ENCODE results near the gene CRKL.

CRKL gene

DNA sequence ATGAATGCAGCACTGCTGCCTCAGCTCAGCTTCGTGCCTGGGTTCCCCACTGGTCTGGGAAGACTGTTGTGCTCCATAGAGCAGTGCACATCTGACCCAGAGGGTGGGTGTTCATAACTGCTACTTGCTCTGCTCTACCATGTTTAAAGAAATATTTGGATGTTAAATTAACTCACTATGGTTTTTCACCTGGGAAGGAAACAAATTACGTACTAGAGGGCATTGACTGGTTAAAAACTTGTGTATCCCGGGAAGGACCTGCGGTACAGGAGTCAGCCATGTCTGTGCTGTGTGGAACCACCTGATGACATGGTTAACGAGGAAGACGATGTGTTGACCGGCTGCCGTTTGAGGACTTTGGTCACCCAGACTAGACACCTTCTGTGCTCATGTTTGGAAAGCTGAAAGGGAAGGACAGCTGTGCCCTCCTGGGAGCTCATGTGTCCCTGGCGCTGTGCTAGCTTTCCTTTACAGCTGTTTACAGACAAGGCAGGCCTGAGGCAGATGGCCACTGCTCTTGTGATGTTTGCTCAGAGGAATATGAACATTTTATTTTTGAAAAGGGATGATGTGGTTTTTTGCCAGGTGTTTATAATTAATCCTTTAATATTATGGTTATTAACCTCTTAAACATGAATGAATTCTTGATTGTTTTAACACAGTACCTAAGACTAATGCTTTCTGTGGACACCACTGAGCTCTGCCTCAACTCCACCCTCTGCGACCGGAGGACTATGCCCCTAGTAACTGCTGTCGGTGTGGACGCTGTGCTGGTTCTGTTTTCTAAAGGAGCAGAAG, 35.5 kb downstream of the CRKL start:
- no peak for DNase-seq

DNA sequence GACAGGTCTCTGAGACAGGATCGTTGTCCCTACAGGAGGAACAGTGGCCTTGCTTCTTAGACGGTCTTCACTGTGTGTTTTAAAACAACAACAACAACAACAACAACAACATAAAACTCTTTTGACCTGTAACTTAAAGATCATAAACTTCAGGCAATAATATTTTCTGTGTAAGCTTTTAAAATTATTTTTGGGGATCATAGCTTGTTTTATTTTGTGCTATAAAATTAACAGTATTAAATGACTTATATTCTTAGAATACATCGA, 36.1 kb downstream of the CRKL start:
- DNase-seq = no peak

DNA sequence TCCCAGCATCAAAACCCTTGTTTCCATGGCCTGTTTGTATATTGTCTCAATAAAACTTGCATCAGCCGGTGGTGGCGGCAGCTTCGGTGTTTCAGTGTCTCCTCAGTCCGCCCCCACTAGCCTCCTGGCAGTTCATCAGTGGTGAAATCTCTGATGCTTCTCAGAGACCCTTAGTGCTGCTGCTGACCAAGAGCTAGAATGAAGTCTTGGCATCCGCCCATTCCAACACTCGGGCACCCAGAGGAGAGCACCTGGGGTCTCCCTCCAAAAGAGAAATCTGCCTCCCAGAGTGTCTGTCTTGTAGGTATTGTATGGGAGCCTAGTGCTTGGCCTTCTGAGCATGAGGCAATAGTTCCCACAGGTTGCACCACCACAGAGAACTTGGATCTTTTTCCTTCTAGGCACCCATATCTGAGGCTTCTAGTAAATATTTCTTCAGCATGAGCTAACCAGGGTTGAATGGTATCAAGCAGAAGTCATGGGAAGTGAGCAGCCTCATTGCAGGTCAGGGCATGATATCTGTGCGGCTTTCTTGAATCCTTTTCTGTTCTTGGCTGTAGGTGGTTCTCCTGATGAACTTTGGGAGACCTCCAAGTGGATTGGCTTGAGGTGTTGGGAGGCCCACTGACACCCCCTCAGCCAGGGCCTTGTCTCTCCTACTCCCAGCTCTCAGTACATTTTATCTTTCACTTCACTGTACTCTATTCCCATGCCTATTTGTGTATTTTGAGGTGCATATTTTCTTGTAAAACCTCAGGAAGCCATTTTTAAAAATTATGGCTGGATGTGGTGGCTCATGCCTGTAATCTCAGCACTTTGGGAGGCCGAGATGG, 36.7 kb downstream of the CRKL start:
- DNase-seq = no peak

DNA sequence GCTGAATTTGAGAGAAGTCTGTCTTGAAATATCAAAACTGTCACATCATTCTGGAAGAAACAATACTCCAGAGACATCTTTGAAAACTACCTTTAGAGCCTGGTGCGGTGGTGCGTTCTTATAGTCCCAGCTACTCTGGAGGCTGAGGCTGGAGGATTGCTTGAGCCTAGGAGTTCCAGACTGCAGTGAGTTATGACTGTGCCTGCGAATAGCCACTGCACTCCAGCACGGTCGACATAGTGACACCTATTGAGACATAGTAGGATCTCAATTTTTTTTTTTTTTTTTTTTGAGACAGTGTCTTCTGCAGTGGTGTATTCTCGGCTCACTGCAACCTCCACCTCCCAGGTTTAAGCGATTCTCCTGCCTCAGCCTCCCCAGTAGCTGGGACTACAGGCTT, 38.3 kb downstream of the CRKL start:
- no peak for DNase-seq

DNA sequence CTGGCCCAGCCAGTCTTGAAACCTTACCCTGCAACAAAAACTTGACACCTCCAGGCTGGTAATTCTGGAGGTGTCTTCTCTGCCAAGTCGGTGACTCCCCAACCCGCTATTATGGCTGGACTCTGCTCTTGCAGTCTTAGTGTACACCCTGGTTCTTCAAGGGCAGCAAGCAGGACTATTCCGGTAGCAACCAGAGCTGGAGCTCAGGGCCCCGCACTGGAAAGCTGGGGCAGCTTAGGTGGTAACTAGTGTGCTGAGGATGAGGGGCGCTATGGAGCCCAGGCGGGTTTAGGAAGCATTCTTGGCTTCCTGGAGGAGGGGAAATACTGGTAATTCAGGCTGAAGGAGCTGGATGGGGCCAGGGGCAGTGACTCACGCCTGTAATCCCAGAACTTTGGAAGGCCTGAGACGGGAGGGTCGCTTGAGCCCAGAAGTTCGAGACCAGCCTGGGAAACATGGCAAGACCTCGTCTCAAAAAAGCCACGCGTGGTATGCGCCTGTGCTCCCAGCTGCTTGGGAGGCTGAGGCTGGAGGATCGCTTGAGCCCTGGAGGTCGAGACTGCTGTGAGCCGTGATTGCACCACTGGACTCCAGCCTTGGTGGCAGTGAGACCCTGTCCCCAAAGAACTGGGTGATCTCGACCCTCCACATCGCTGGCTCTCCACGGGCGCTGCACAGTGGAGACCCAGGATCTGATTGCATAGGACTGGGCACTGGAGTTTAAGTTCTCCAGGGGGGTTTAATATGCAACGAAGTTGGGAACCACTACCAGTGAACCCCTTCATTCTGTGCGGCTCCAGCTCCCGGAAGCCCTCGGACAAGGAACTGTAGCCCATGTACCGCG, 39.3 kb downstream of the CRKL start:
- no peak for DNase-seq

DNA sequence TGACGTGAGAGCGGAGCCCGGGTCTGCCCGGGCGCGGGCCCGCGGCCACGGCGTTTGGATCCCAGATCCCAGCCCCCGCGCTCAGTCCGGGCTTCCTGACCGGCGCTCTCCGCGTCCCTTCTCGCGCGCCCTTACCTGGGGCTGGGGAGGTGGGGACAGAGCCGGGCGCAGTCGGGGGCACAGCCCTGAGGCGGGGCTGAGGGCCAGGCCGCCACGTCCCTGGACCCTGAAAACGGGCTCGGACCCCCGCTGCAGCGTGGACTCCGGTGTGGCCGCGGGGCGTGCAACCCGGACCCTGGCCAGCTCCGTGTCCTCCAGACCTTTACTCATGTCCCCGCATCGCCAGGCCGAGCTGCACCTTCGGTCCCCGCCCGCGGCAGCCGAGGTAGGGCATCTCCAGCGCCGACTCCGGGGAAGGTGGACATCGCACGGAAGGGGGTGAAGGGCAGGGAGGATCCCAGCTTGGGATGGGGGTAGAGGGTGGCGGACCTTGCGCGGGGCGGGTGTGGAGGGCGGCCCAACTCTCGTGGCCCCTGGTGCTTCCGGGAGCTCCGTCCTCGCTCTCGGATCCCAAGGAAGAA, 40.0 kb downstream of the CRKL start:
- DNase-seq = no peak

DNA sequence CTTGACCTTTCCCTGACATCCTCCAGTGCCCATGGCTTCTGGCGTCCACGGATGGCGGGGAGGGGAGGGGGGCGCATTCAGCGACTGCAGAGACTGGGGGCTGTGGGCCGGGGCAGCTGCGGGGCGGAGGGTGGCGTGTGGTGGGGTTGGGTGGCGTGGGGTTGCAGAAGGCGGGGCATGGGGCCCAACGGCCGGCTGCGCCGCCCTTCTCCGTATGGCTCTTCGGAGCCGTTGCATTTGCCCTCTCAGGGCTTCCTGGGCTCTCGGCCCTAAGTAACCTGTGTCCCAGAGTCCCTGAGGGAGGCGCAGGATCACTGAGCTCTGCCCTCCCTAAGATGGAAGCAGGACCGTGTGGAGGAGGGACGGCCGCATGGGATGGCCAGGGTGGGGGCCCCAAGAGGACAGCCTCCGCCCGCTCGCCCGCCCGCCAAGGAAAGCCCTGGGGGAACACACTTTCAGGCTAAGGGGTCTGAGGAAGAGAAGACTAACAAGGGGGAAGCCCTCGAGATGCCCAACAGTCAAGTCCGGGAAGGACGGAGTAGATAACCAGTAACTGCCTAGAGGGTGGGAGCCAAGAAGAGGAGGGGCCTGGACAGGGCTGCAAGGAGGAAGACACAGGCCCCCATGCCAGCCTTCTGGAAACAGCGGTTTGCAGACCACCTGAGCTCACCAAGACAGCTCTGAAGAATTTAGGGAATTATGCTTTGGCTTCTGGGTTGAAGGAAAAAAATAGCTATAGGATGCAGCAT, 40.6 kb downstream of the CRKL start:
- DNase-seq = no peak

DNA sequence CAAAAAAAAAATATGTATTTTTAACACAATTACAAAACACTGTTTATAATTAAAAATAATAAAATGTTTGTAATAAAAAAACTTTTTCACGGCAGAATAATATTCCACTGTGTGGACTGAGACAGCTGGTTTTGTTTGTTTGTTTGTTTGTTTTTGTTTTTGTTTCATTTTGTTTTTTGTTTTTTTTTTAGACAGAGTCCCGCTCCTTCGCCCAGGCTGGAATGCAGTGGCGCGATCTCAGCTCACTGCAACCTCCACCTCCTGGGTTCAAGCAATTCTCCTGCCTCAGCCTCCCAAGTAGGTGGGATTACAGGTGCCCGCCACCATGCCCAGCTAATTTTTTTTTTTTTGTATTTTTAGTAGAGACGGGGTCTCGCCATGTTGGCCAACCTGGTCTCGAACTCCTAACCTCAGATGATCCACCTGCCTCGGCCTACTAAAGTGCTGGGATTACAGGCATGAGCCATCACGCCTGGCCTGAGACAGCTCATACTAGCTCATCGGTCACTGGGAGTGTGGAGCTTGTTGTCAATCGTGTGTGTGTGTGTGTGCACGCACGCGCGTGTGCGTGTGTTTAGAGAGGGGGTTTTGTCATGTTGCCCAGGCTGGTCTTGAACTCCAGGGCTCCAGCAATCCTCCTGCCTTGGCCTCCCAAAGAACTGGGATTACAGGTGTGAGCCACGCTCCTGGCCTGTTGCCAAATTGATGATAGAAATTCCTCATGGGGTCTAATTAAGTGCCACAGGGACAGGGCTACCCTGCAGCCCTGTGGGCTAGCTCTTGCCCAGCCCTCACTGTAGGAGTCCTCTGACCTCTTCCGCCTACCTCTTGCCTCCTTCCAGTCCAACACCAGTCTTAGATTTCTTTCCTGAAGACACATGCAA, 42.6 kb downstream of the CRKL start:
- no peak for DNase-seq

DNA sequence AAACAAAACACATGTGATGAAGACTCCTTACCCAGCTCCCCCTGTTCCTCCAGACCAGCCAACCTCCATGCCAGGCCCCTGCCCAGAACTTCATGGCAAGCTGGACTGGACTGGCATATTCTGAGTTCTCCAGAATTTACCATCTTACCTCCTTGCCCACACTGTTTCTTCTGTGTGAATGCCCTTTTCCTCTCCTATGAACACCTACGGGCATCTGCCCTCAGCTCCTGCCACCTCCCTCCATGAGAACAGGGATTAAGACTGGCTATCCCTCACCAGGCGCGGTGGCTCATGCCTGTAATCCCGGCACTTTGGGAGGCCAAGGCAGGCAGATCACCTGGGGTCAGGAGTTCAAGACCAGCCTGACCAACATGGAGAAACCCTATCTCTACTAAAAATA, 43.4 kb downstream of the CRKL start:
- DNase-seq = no peak

DNA sequence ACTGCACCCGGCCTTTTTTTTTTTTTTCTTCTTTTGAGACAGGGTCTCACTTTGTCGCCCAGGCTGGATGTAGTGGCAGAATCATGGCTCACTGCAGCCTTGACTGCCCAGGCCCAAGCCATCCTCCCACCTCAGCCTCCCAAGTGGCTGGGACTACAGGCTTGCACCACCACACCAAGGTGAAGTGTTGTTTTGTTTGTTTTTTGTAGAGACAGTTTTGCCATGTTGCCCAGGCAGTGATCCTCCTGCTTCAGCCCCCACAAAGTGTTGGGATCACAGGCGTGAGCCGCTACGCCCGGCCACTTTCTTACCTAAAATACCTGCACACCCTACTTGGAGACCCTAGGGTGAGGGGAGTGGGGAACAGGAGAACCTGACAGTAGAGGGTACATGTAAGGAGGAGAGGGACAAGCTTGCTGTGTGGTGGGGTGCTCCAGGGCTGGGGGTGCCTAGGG, 45.3 kb downstream of the CRKL start:
- no peak for DNase-seq

DNA sequence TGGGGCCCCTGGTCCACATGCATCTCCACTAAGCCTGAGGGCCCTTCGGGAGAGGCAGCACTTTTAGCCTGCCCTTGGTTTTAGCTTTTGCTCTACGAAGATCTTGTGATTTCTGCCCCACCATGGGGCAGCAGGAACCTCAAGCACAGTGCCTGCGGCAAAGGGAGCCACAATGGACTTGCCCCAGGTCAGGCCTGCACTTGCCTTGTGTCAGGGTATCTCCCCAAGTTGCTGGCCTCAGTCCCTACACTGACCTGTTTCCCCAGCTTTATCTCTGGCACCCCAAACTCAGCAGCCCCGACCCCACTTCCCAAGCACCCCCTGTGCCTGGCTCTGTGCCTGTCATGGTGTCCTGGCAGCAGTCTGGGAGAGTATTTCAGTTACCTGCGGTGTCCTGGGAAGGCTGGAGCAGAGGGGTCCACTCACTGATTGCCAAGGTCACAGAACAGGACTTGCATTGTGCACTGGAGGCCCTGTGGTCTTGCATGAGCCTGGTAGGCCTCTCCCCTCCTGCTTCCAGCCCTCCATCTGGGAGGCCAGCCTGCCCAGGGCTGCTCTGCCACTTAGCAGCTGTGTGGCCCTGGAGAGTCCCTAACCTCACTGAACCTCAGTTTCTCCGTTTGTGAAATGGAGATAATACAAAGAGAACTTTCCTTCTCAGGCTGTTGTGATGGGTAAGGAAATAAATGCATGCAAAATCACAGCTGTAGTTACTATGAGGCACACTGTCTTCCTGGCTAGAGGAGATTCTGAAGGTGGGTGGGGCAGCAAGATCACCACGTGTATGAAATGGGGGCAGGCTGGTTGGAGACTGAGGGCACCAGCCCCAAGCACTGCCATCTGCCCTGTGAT, 46.2 kb downstream of the CRKL start:
- no peak for DNase-seq

DNA sequence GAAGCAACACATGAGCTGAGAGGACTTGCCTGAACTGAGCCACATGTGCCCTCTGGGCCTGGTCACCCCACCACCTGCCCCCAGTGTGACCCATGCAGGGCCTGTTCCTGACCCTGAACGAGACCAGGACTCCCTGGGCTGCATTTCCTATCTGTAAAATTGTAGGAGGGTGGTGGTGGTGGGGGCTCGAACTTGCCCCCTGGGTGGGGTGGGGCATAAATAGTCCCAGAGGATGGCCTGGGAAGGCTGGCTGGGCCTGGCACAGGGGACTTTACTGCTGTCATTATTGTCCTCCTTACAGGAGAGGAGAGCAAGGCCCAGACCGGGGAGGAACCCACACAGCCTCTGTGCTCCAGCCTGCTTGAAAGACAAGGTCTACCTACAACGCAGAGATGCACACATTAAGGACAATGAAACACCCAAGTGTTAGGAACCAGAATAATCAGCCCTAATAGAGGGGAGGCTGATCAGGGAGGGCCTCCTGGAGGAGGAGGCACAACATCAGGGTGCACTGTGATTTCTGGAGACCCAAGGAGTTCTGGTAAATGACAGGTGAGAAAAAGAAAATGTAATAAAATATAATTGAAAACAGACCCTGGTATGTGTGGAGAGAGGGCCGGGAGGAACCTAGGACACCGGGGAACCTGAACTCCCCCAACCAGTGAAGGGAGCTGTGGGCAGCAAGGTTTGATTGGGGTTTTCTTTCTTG, 47.0 kb downstream of the CRKL start:
- DNase-seq = no peak

DNA sequence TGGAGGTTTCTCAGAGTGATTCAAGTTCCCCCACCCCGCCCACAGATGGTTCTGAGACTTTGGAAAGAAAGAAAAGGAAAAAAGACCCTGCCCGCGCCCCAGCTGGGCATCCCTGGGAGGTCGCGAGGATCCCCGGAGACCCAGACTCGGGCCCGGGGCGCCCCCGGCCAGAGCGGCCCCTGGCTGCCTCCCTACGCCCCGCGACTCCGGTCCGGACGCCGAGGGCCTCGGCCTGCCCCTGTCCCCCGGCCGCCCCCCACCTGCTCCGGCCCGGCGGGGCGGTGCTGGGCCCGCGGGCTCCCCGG, 47.5 kb downstream of the CRKL start:
- no peak for DNase-seq

DNA sequence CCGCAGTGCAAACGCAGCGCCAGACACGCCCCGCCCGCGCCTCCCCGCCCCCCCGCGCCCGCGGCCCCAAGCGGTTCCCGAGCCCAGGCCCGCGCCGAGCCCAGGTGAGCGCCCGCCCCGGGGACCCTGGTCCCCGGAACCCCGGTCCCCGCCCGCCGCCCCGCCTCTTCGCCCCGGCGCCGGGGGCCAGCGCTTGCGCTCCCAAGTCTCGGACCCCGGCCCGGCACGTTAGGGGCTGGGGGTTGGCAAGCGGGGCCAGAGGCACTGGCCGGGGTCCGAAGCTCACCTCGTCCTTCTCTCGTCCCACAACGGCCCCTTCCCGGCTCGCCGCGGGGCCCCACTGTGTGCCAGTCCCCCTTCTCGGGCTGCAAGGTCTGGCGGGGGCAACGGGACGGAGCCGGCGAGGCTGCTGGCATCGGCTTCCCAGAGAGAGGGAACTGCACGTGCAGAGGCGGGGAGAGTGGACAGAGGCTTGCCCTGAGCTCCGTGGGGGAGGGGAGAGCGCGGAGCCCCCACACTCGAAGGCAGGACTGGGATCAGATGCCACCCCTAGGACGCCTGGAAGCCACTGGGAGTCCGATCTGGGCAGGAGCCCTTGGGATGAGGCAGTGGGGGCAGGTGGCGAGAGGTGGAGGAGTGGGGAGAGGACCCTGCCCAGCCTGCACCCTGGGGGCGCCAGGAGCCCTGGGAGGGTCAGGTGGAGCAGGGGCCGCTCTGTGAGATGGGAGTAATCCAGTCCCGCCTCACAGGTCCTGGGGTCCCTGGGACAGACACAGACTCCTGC, 48.1 kb downstream of the CRKL start:
- no peak for DNase-seq

DNA sequence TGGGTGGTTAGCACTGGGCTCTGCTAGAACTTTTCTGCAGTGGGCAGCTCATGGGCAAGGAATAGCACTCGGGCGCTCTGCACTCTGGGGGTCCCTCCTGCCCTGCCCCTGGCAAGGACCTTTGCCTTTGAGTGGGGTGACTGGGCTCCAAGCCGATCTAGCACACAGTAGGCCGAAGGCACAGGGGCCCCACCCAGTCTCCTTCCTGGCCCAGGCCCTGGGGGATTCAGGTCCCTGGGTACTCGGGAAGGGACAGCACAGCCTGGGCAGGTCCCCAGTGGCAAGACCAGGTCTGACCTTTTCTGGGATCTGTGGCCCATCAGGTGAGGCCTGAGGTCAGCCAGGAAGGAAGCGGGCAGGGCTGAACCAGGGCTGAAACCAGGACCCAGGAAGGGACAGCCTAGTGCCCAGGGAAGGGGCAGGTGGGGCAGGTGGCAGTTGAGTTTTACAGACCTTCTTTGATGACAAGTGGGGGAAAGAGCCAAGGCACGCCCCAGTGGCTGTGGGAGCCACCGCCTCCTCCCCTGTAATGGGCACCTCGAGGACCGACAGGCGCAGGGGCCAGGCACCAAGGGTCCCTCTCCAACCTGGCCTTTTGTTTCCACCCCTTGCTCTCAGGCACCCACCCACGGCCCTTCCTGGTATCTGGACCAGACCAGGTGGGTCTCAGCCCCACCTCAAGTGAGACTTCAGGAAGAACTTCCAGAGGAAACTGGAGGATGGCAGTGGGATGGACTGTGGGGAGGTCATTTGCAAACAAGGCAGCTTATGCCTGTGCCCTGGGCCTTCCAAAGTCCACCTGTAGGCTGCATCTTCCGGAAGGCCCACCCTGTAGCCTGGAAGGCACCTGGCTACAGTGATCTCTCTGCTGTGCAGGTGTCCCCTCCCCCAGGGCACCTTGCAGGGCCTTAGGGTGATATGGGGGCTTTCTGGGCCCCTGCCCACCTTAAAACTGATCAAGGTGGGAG, 49.0 kb downstream of the CRKL start:
- DNase-seq = no peak

DNA sequence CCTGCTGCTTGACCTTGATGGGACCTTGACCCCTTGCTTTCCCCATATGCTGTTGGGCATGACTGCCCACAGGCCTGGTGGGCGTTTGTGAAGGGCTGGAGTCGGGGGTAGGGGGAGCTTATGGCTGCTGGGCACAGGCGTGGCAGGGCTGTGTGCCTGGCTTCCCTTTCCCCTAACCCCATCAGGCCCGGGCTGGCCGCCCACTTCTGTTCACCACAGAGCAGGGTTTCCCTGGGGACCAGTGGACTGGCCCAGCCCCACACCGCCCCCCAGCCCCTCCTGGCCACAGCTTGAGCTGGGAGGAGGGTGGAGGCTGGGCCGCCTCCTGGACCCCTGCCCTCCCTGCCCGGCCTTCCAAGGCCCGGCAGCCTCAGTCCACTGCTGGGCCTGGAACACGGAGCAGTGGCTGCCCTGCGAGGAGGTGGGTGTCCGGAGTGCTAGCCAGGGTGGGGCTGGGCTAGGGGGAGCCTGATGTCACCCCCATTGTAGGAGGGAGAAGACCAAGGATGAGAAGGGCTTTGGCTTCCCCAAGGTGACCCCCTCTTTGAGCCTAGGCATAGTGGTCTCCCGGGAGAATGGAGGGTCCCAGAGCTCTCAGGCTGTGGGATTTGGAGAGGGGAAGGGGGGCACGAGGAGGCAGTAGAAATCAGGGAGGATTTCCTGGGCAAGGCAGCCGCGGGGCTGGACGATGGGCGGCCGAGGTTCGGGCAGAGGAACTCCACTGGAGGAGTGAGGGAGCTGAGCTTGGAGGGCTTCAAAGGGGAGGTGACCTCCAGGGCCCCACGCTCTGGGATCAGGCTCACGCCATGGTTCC, 49.9 kb downstream of the CRKL start, which contains the start of gene AIFM3:
Gene AIFM3 (plus strand): TSS at position 373 of the 814 bp plus-strand sequence. CDS start 690 bp downstream, outside the sequence.
- DNase-seq = no peak

DNA sequence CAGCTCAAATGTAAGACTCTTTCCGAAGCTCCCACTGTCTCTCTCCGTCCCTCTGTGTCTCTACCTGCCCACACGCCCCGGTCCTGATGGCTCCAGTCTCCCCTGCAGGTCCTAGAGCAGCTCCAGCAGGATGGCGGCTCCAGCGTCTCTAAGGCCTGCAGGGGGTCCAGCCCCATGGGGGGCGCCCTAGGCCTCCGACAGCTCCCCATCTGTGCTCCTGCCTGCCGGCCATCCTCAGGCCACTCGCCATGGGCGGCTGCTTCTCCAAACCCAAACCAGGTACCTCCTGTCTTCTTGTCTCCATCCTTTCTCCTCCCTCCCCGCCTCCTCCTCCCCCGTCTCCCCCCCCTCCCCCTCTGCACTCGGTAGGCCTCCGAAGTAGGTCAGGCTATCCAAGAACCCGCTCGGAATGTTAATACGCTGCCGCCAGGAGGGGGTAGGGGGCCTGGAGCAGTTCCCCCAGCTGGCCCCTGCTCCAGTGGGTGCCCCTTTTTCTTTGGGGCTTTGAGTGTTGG, 50.5 kb downstream of the CRKL start:
- no peak for DNase-seq

Measured in CD4-positive, alpha-beta T cell treated with Interleukin-15 for 1 hour (primary cell).